ENCODE measurements around the gene RTKN. TPM values are rescaled to one million over a fixed set of nuclear protein-coding genes. Genes with fewer than 3 reads are reported as not detected.

RTKN gene
- total RNA-seq, 1 donor from 2014 or later = 27.5 TPM

DNA sequence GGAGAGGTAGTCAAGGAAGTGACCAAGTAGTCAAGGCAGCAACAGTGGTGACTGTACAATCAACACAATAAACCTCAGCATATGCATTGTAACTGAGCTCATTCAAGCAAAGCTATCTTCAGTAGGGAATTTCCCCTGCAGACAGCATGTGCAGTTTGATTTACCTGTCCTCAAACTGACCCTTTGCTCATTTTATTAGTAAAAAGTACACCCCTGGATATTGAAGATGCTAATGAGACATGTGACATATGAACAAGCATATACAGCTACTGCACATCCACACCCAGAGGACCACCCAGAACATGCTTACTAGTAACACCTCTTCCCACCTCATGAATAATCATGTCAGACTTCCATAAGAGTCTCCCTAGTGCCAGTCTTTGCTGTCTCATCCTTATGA lies 35.7 kb downstream of the RTKN start:
- Histone ChIP-seq H3K36me3 (no peaks in the 10 kb centered on the region), H3K9me3 (no peaks in the 10 kb centered on the region), H3K4me3 (no peak overlapping the region), H3K27me3 (ENCODE audit: low read depth) (no peaks in the 10 kb centered on the region), H3K27ac (no peak overlapping the region), H3K4me1 (no peaks in the 10 kb centered on the region)
- intact Hi-C loops (cut with DNase I) = no loop called here
- DNase-seq (no peak), ATAC-seq (no peak)
- TF ChIP-seq, protein P1, sequence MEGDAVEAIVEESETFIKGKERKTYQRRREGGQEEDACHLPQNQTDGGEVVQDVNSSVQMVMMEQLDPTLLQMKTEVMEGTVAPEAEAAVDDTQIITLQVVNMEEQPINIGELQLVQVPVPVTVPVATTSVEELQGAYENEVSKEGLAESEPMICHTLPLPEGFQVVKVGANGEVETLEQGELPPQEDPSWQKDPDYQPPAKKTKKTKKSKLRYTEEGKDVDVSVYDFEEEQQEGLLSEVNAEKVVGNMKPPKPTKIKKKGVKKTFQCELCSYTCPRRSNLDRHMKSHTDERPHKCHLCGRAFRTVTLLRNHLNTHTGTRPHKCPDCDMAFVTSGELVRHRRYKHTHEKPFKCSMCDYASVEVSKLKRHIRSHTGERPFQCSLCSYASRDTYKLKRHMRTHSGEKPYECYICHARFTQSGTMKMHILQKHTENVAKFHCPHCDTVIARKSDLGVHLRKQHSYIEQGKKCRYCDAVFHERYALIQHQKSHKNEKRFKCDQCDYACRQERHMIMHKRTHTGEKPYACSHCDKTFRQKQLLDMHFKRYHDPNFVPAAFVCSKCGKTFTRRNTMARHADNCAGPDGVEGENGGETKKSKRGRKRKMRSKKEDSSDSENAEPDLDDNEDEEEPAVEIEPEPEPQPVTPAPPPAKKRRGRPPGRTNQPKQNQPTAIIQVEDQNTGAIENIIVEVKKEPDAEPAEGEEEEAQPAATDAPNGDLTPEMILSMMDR (IDR thresholded peaks at IDR 0.05) = no peak

GRCh38 chr2:74401891-74402290 lies 39.8 kb downstream of the RTKN start:
- H3K4me3 ChIP-seq = no peak overlapping the region
- DNase-seq (no peak), ATAC-seq (no peak)
- H3K36me3 ChIP-seq = no peaks in the 10 kb centered on the region
- intact Hi-C loops (cut with DNase I) = no loop called here
- TF ChIP-seq, protein P1 (IDR thresholded peaks at IDR 0.05) = no peak
- H3K4me1 ChIP-seq = no peaks in the 10 kb centered on the region
- H3K27ac ChIP-seq = no peak overlapping the region
- no peaks in the 10 kb centered on the region for H3K9me3 ChIP-seq
- no peaks in the 10 kb centered on the region for H3K27me3 ChIP-seq (ENCODE audit: low read depth)

GRCh38 chr2:74399785-74400184 lies 42.0 kb downstream of the RTKN start:
- DNase-seq (no peak), ATAC-seq (peak in 1 of 2 donors; percentile 60)
- Histone ChIP-seq H3K9me3 (no peaks in the 10 kb centered on the region), H3K4me3 (no peak overlapping the region), H3K27me3 (ENCODE audit: low read depth) (no peaks in the 10 kb centered on the region), H3K27ac (no peak overlapping the region), H3K36me3 (no peaks in the 10 kb centered on the region), H3K4me1 (no peaks in the 10 kb centered on the region)
- TF ChIP-seq, protein P1 (IDR thresholded peaks at IDR 0.05) = peak; percentile 46
- intact Hi-C loops (cut with DNase I) = no loop called here

GRCh38 chr2:74396149-74396548 lies 45.6 kb downstream of the RTKN start:
- intact Hi-C loops (cut with DNase I) = no loop called here

GRCh38 chr2:74393525-74393924 lies 48.2 kb downstream of the RTKN start:
- ATAC-seq (no peak), DNase-seq (no peak)
- Histone ChIP-seq H3K36me3 (no peaks in the 10 kb centered on the region), H3K4me3 (no peak overlapping the region), H3K27ac (no peak overlapping the region), H3K9me3 (no peaks in the 10 kb centered on the region), H3K4me1 (peaks cover 31% of the 10 kb centered on the region), H3K27me3 (ENCODE audit: low read depth) (no peaks in the 10 kb centered on the region)
- TF ChIP-seq, protein P1 (IDR thresholded peaks at IDR 0.05) = no peak
- intact Hi-C loops (cut with DNase I) = no loop called here

More at GRCh38 chr2:74396149-74396548, 45.6 kb downstream of the RTKN start:
- no peaks in the 10 kb centered on the region for H3K9me3 ChIP-seq
- H3K4me3 ChIP-seq = no peak overlapping the region
- DNase-seq = no peak
- ATAC-seq = no peak
- no peaks in the 10 kb centered on the region for H3K36me3 ChIP-seq
- H3K4me1 ChIP-seq = peaks cover 4% of the 10 kb centered on the region
- no peak overlapping the region for H3K27ac ChIP-seq
- TF ChIP-seq, protein P1 (IDR thresholded peaks at IDR 0.05) = no peak
- no peaks in the 10 kb centered on the region for H3K27me3 ChIP-seq (ENCODE audit: low read depth)

GRCh38 chr2:74392449-74392743 lies 49.3 kb downstream of the RTKN start:
- no peak overlapping the region for H3K27ac ChIP-seq
- no peaks in the 10 kb centered on the region for H3K27me3 ChIP-seq (ENCODE audit: low read depth)
- H3K9me3 ChIP-seq = no peaks in the 10 kb centered on the region
- TF ChIP-seq, protein P1 (IDR thresholded peaks at IDR 0.05) = no peak
- H3K36me3 ChIP-seq = no peaks in the 10 kb centered on the region
- ATAC-seq (no peak), DNase-seq (no peak)
- intact Hi-C loops (cut with DNase I) = no loop called here
- H3K4me1 ChIP-seq = peaks cover 35% of the 10 kb centered on the region
- H3K4me3 ChIP-seq = peak overlapping the region; percentile 82
